Neural crest cell (in vitro differentiated cells): ENCODE data around the gene LAMTOR4. TPM values are rescaled to one million over a fixed set of nuclear protein-coding genes. Genes with fewer than 3 reads are reported as not detected.
A peak's percentile ranks its signal among the peaks of the same experiment; 100 is the strongest.

Experiments
- DNase-seq: peaks from one replicate; pipeline ENCODE4 v3.0.0; 2021; ENCODE audit warnings: low read depth, mixed read lengths, low spot score
- H3K27ac Mint-ChIP-seq: one replicate; pipeline ENCODE4 v1.8.0; 2021; ENCODE audit warnings: mild to moderate bottlenecking, mixed read lengths; ENCODE audit not compliant: unreplicated experiment
- H3K27me3 Mint-ChIP-seq: 2 replicates; pipeline ENCODE4 v1.8.0; 2021; ENCODE audit warnings: low read depth, mild to moderate bottlenecking, mixed read lengths
- H3K36me3 Mint-ChIP-seq: 2 replicates; pipeline ENCODE4 v1.8.0; 2021; ENCODE audit warnings: low read depth, mild to moderate bottlenecking, mixed read lengths
- H3K4me1 Mint-ChIP-seq: 2 replicates; pipeline ENCODE4 v1.8.0; 2021; ENCODE audit warnings: mixed read lengths
- H3K4me3 Mint-ChIP-seq: one replicate; pipeline ENCODE4 v1.8.0; 2021; ENCODE audit warnings: mild to moderate bottlenecking, mixed read lengths
- H3K9me3 Mint-ChIP-seq: 2 replicates; pipeline ENCODE4 v1.8.0; 2021; ENCODE audit warnings: mixed read lengths
- CTCF ChIP-seq: fragments of 200-600 bp; sonication (generic); conservative IDR thresholded peaks from 2 replicates; pipeline ENCODE4 v1.5.0; 2021; ENCODE audit warnings: antibody characterized with exemption, mild to moderate bottlenecking
- total RNA-seq: library from RNA; stranded (reverse); gene quantifications from 2 replicates; pipeline ENCODE4 v1.2.1, GENCODE V29; 2021

The LAMTOR4 gene
- total RNA-seq, 1 donor from 2014 or later: 134 TPM

- peak within 1 kb of the TSS; percentile 96 for H3K4me3 Mint-ChIP-seq
- H3K36me3 Mint-ChIP-seq: peaks cover 2% of the 10 kb centered on the region
- no peaks in the 10 kb centered on the region for H3K27me3 Mint-ChIP-seq
- peaks cover 34% of the 10 kb centered on the region for H3K4me1 Mint-ChIP-seq
- peak; percentile 93 for DNase-seq
- no peaks in the 10 kb centered on the region for H3K9me3 Mint-ChIP-seq
- peak within 1 kb of the TSS; percentile 100 for H3K27ac Mint-ChIP-seq
- TF ChIP-seq CTCF: peak; percentile 31
Measured at GRCh38 chr7:100119072-100119969, 29.4 kb upstream of the LAMTOR4 start, which contains the start of the genes CNPY4 and TAF6. Gene CNPY4, plus strand, starts transcription at chr7:100119634. Its CDS starts 111 bp downstream, at chr7:100119745. Gene TAF6, minus strand, starts transcription at chr7:100119358. Its CDS starts 5,149 bp downstream, at chr7:100114209.

DNA sequence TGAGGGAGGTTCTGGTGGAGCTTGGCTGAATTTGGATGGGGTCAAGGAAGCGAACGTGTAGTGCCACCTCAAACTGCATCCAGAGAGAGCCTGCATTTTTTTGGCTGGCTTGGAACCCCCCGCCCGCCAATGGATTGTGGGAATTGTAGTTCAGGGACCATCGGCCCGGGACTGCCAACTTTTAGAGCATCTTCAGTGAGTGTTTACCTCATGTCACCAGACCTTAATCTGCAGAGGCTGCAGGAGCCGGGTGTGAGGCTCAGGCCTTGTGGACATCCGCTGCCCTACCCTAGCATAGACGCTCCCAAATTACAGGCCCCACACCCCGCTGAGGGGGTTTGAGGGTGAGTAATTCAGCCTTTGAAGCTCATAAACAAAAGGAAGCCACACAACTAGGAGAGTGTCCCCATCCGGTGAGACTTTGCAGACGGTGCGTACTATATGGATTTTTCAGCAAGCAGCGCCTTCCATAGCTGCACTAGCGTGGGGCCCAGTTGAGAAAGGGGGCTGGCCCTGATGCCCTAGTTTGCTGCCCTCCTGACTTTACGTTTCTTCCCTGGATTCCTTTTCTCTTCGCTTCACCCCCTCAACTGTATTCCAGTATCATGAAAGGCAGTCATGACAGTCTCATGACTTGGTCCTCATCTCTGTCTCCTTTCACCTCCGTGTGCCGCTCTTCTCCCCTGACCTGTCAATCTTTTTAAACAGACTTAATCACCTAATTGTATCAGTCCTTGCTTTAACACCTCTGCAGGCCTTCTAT lies 28.6 kb upstream of the LAMTOR4 start:
- no peak for TF ChIP-seq CTCF
- DNase-seq: peak; percentile 59
- peak overlapping the region; percentile 100 for H3K27ac Mint-ChIP-seq
- H3K4me1 Mint-ChIP-seq: peaks cover 39% of the 10 kb centered on the region
- peaks cover 2% of the 10 kb centered on the region for H3K36me3 Mint-ChIP-seq
- H3K27me3 Mint-ChIP-seq: no peaks in the 10 kb centered on the region
- H3K9me3 Mint-ChIP-seq: no peaks in the 10 kb centered on the region
- peak overlapping the region; percentile 96 for H3K4me3 Mint-ChIP-seq

GRCh38 chr7:100120733-100121036 lies 28.0 kb upstream of the LAMTOR4 start:
- H3K27ac Mint-ChIP-seq: no peak overlapping the region
- no peaks in the 10 kb centered on the region for H3K27me3 Mint-ChIP-seq
- DNase-seq: no peak
- peaks cover 39% of the 10 kb centered on the region for H3K4me1 Mint-ChIP-seq
- peaks cover 2% of the 10 kb centered on the region for H3K36me3 Mint-ChIP-seq
- no peak for TF ChIP-seq CTCF
- H3K9me3 Mint-ChIP-seq: no peaks in the 10 kb centered on the region
- H3K4me3 Mint-ChIP-seq: peak overlapping the region; percentile 96

- Mint-ChIP-seq H3K9me3 (no peaks in the 10 kb centered on the region), H3K36me3 (no peaks in the 10 kb centered on the region), H3K4me1 (peaks cover 49% of the 10 kb centered on the region), H3K4me3 (peak overlapping the region; percentile 88), H3K27ac (peak overlapping the region; percentile 50), H3K27me3 (peaks cover 4% of the 10 kb centered on the region)
- TF ChIP-seq CTCF: no peak
- no peak for DNase-seq
Measured at GRCh38 chr7:100122067-100122466, 26.7 kb upstream of the LAMTOR4 start.

DNA sequence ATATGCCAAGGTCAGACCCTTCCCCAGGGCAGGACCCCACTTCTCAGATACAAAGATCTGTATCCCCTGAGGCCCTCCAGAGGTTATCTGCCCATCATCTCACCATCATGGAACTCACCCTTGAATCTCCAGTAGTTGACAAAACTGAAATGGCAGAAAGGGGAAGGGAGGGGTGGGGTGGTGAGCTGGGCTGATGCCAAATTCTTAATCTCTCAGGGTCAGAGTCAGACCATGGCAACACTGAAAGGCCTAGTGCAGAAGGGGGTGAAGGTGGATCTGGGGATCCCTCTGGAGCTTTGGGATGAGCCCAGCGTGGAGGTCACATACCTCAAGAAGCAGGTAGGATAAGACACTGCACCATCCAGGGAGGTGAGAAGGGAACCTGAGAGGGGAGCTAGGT lies 26.1 kb upstream of the LAMTOR4 start:
- Mint-ChIP-seq H3K27me3 (peaks cover 4% of the 10 kb centered on the region), H3K27ac (peak overlapping the region; percentile 50), H3K4me3 (peak overlapping the region; percentile 88), H3K9me3 (no peaks in the 10 kb centered on the region), H3K4me1 (peaks cover 49% of the 10 kb centered on the region), H3K36me3 (no peaks in the 10 kb centered on the region)
- no peak for TF ChIP-seq CTCF
- DNase-seq: no peak
